Measurements from ENCODE around the gene IMMP2L. TPM values are rescaled to one million over a fixed set of nuclear protein-coding genes. Genes with fewer than 3 reads are reported as not detected.

Gene IMMP2L
- polyA plus RNA-seq, 1 donor (not counting 4 experiments of a cell fraction or from before 2014, with no cell fraction given): 14.1 TPM

- Histone ChIP-seq H3K4me1 (ENCODE audit: control insufficient read depth, extremely low read depth, insufficient read depth, low read length) (peaks cover 27% of the 10 kb centered on the region), H3K4me2 (ENCODE audit: control insufficient read depth, extremely low read depth, insufficient read depth, low read depth, low read length) (no peak overlapping the region), H3K36me3 (ENCODE audit: control insufficient read depth in 2 of 2, extremely low read depth in 1 of 2, insufficient read depth in 2 of 2, low read length in 2 of 2) (no peaks in the 10 kb centered on the region), H3K9ac (ENCODE audit: control insufficient read depth, extremely low read depth, insufficient read depth, low read length) (no peak overlapping the region), H4K20me1 (ENCODE audit: control insufficient read depth, extremely low read depth, insufficient read depth, low read length) (no peaks in the 10 kb centered on the region), H3K79me2 (ENCODE audit: control insufficient read depth, insufficient read depth, low read length) (no peaks in the 10 kb centered on the region), H3K9me3 (ENCODE audit: control insufficient read depth, low read depth, low read length) (no peaks in the 10 kb centered on the region), H3K27ac (ENCODE audit: control insufficient read depth, insufficient read depth, low read length) (no peak overlapping the region), H3K4me3 (ENCODE audit: control insufficient read depth in 2 of 3, extremely low read depth in 1 of 3, insufficient read depth in 2 of 3, low read depth in 1 of 3, low read length in 3 of 3) (no peak overlapping the region), H2AFZ (ENCODE audit: control insufficient read depth, low read length) (no peak overlapping the region), H3K9me1 (ENCODE audit: control insufficient read depth, extremely low read depth, insufficient read depth, low read length) (no peaks in the 10 kb centered on the region), H3K27me3 (ENCODE audit: control insufficient read depth, extremely low read depth, insufficient read depth, low read length) (no peaks in the 10 kb centered on the region)
- dilution Hi-C loops (cut with MboI; ENCODE audit: extremely low pct_ligation_motif_present, low sequenced_read_pairs): no loop called here
- TF ChIP-seq CTCF (optimal IDR thresholded peaks at IDR 0.05 in 1 of 3, IDR thresholded peaks at IDR 0.05 in 1 of 3, conservative IDR thresholded peaks at IDR 0.05 in 1 of 3; ENCODE audit: extremely low read depth in 1 of 3, insufficient read depth in 2 of 3, low read length in 3 of 3) (no peak), EZH2 (IDR thresholded peaks at IDR 0.05; ENCODE audit: low read length) (no peak)
- FAIRE-seq (no peak), DNase-seq (ENCODE audit: low read depth, low spot score) (no peak)
Observed at GRCh38 chr7:111380945-111381344, 181.3 kb downstream of the IMMP2L start.

- Histone ChIP-seq H3K27ac (ENCODE audit: control insufficient read depth, insufficient read depth, low read length) (no peak overlapping the region), H3K4me3 (ENCODE audit: control insufficient read depth in 2 of 3, extremely low read depth in 1 of 3, insufficient read depth in 2 of 3, low read depth in 1 of 3, low read length in 3 of 3) (no peak overlapping the region), H3K27me3 (ENCODE audit: control insufficient read depth, extremely low read depth, insufficient read depth, low read length) (no peaks in the 10 kb centered on the region), H4K20me1 (ENCODE audit: control insufficient read depth, extremely low read depth, insufficient read depth, low read length) (no peaks in the 10 kb centered on the region), H3K9ac (ENCODE audit: control insufficient read depth, extremely low read depth, insufficient read depth, low read length) (no peak overlapping the region), H3K79me2 (ENCODE audit: control insufficient read depth, insufficient read depth, low read length) (no peaks in the 10 kb centered on the region), H3K9me3 (ENCODE audit: control insufficient read depth, low read depth, low read length) (no peaks in the 10 kb centered on the region), H3K4me1 (ENCODE audit: control insufficient read depth, extremely low read depth, insufficient read depth, low read length) (peaks cover 2% of the 10 kb centered on the region), H3K4me2 (ENCODE audit: control insufficient read depth, extremely low read depth, insufficient read depth, low read depth, low read length) (no peak overlapping the region), H2AFZ (ENCODE audit: control insufficient read depth, low read length) (no peak overlapping the region), H3K36me3 (ENCODE audit: control insufficient read depth in 2 of 2, extremely low read depth in 1 of 2, insufficient read depth in 2 of 2, low read length in 2 of 2) (no peaks in the 10 kb centered on the region), H3K9me1 (ENCODE audit: control insufficient read depth, extremely low read depth, insufficient read depth, low read length) (no peaks in the 10 kb centered on the region)
- TF ChIP-seq CTCF (optimal IDR thresholded peaks at IDR 0.05 in 1 of 3, IDR thresholded peaks at IDR 0.05 in 1 of 3, conservative IDR thresholded peaks at IDR 0.05 in 1 of 3; ENCODE audit: extremely low read depth in 1 of 3, insufficient read depth in 2 of 3, low read length in 3 of 3): no peak
- TF ChIP-seq EZH2 (IDR thresholded peaks at IDR 0.05; ENCODE audit: low read length): no peak
- no peak for FAIRE-seq
- DNase-seq (ENCODE audit: low read depth, low spot score): no peak
- dilution Hi-C loops (cut with MboI; ENCODE audit: extremely low pct_ligation_motif_present, low sequenced_read_pairs): no loop called here
Observed at GRCh38 chr7:111374027-111374426, 188.3 kb downstream of the IMMP2L start.

Measured in keratinocyte (primary cell).